Astrocyte (in vitro differentiated cells and primary cell): ENCODE measurements around the gene NOBOX. TPM values are rescaled to one million over a fixed set of nuclear protein-coding genes. Genes with fewer than 3 reads are reported as not detected.
"Not testable (repeated sequence)": the region's sequence is repeated elsewhere in the genome, so short reads cannot be mapped to it uniquely, and the experiment has no call there.

Experiments used
- DNase-seq: peaks from one replicate; pipeline ENCODE4 v3.0.0-alpha.2; 2010; ENCODE audit warnings: low read depth
- FAIRE-seq: peaks from 2 replicates; lab custom pipeline; 2011; peaks lifted over from hg19 to GRCh38; lab: Jason Lieb, UNC
- H2AFZ ChIP-seq: 2 replicates; pipeline ENCODE4 v1.6.0; 2012; ENCODE audit warnings: low read depth, low read length, inconsistent platforms
- H3K27ac ChIP-seq: 2 replicates; pipeline ENCODE4 v1.5.1; 2011; ENCODE audit warnings: low read depth, low read length, inconsistent platforms
- H3K27me3 ChIP-seq: 2 replicates; pipeline ENCODE4 v1.6.0; 2011; ENCODE audit warnings: low read length, inconsistent platforms; ENCODE audit not compliant: insufficient read depth
- H3K36me3 ChIP-seq: 2 replicates; pipeline ENCODE4 v1.5.1; 2011; ENCODE audit warnings: low read length, inconsistent platforms; ENCODE audit not compliant: insufficient read depth
- H3K4me1 ChIP-seq: 2 replicates; pipeline ENCODE4 v1.5.1; 2011; ENCODE audit warnings: low read length, inconsistent platforms; ENCODE audit not compliant: insufficient read depth
- H3K4me2 ChIP-seq: 2 replicates; pipeline ENCODE4 v1.6.0; 2012; ENCODE audit warnings: low read length, inconsistent platforms
- H3K4me3 ChIP-seq: 2 replicates; pipeline ENCODE4 v1.5.1; 2011; ENCODE audit warnings: low read depth, mild to moderate bottlenecking, low read length, inconsistent platforms; ENCODE audit not compliant: insufficient read depth
- H3K79me2 ChIP-seq: 2 replicates; pipeline ENCODE4 v1.6.0; 2012; ENCODE audit warnings: mild to moderate bottlenecking, low read length, inconsistent platforms; ENCODE audit not compliant: insufficient read depth
- H3K9ac ChIP-seq: 2 replicates; pipeline ENCODE4 v1.6.0; 2012; ENCODE audit warnings: mild to moderate bottlenecking, low read length, inconsistent platforms
- H3K9me3 ChIP-seq: 2 replicates; pipeline ENCODE4 v1.5.1; 2012; ENCODE audit warnings: low read depth, mild to moderate bottlenecking, low read length, inconsistent platforms; ENCODE audit not compliant: insufficient read depth
- H4K20me1 ChIP-seq: 2 replicates; pipeline ENCODE4 v1.6.0; 2012; ENCODE audit warnings: low read length, inconsistent platforms; ENCODE audit not compliant: insufficient read depth
- H3K27ac Mint-ChIP-seq: one replicate; pipeline ENCODE4 v1.8.0; 2021; ENCODE audit warnings: mild to moderate bottlenecking, mixed read lengths; ENCODE audit not compliant: unreplicated experiment
- H3K27me3 Mint-ChIP-seq: one replicate; pipeline ENCODE4 v1.8.0; 2021; ENCODE audit warnings: low read depth, mixed read lengths; ENCODE audit not compliant: unreplicated experiment
- H3K36me3 Mint-ChIP-seq: one replicate; pipeline ENCODE4 v1.8.0; 2021; ENCODE audit warnings: low read depth, mixed read lengths; ENCODE audit not compliant: unreplicated experiment
- H3K4me1 Mint-ChIP-seq: one replicate; pipeline ENCODE4 v1.8.0; 2021; ENCODE audit warnings: low read depth, mixed read lengths; ENCODE audit not compliant: unreplicated experiment
- H3K4me3 Mint-ChIP-seq: one replicate; pipeline ENCODE4 v1.8.0; 2021; ENCODE audit warnings: mild to moderate bottlenecking, moderate library complexity, mixed read lengths; ENCODE audit not compliant: unreplicated experiment
- H3K9me3 Mint-ChIP-seq: one replicate; pipeline ENCODE4 v1.8.0; 2021; ENCODE audit warnings: mild to moderate bottlenecking, mixed read lengths; ENCODE audit not compliant: unreplicated experiment
- total RNA-seq: library from RNA; stranded (reverse); gene quantifications from 2 replicates; pipeline ENCODE4 v1.2.1, GENCODE V29; 2021

The NOBOX gene
- total RNA-seq, 1 donor from 2014 or later: not detected

DNA sequence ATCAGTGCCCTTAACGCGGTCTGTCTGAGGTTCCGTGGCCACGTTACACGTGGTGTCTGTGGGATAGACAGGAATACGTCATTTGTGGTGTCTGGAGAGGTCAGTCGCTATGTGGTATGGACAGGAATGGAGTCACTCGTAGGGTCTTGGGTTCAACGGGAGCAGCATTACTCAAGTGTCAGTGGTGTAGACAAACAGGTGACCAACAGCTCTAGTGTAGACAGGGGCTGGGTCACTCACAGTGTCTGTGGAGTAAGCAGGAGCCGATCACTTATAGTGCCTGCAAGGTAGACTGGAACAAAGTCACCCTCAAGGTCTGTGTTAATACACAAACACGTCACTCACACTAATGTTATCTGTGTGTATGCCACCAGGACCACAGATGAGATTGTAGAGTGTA is 46.6 kb downstream of the NOBOX start:
- not testable (repeated sequence) for FAIRE-seq, H3K4me1 Mint-ChIP-seq, H3K36me3 ChIP-seq, H3K9me3 Mint-ChIP-seq, H3K4me2 ChIP-seq, H3K4me3 ChIP-seq, H3K27ac ChIP-seq, H3K27ac Mint-ChIP-seq, H3K4me3 Mint-ChIP-seq, H3K27me3 Mint-ChIP-seq, H3K4me1 ChIP-seq, H3K9me3 ChIP-seq, H3K79me2 ChIP-seq, DNase-seq, H3K27me3 ChIP-seq, H2AFZ ChIP-seq, H3K9ac ChIP-seq, H4K20me1 ChIP-seq, H3K36me3 Mint-ChIP-seq

DNA sequence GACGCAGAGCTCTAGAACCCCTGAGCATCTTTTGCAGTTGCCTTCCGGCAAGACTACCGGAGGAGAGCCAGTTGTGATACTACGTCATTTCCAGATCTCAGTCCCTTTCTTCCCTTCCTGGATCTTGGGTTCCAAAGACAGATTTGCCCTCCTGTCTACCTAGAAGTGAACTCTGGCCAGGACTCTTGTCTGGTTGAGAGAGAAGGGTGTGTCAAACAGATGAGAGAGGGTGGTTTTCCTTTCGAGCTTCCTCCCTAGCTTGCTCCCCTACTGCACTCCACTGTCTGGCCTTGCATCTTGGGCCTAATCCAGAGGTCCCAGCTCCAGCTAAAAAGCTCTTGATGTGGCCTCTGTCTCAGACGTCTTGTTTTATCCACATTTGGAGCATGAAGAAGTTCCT is 47.3 kb downstream of the NOBOX start:
- H3K27me3 ChIP-seq, H3K27ac Mint-ChIP-seq, FAIRE-seq, H3K79me2 ChIP-seq, H2AFZ ChIP-seq, H3K4me2 ChIP-seq, H3K36me3 Mint-ChIP-seq, H3K9ac ChIP-seq, H4K20me1 ChIP-seq, H3K9me3 ChIP-seq, H3K4me3 Mint-ChIP-seq, H3K27me3 Mint-ChIP-seq, H3K4me3 ChIP-seq, H3K4me1 ChIP-seq, H3K4me1 Mint-ChIP-seq, H3K36me3 ChIP-seq, DNase-seq, H3K9me3 Mint-ChIP-seq, H3K27ac ChIP-seq: not testable (repeated sequence)

DNA sequence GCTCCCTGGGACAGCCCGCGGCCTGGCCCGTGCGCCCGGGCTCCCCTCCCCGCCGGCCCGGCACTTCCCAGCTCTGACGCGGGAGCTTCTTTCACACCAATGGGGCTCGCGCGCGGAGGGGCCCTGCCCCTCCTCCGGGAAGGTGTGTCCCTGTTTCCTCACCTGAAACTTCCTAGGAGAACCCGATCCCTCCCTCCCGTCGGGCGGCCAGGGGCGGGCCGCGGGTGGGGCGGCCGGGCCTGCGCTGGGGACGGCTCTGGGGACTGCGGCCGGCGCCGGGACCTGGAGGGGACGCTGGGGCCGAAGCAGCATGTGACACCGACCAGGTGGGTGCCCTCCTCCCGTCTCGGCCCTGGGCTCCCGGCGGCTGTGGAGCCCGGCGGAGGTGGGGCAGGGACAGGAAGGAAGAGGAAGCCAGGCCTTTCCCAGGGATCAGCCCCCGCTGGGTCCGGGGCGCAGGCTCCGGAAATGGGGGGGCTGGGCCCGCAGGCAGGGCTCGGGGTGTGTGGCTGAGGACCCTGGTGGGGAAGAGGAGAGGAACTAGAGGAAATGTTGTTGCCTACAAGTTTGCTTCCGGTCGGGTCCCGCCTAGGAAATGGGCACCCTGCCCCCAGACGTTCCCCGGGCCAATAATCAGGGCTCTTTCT is 48.2 kb downstream of the NOBOX start, which contains the start of gene ARHGEF5:
Gene ARHGEF5, plus strand, starts transcription at position 227 of the 647 bp plus-strand sequence. CDS start 7,268 bp downstream, outside the sequence.
- H3K9me3 Mint-ChIP-seq: not testable (repeated sequence)

DNA sequence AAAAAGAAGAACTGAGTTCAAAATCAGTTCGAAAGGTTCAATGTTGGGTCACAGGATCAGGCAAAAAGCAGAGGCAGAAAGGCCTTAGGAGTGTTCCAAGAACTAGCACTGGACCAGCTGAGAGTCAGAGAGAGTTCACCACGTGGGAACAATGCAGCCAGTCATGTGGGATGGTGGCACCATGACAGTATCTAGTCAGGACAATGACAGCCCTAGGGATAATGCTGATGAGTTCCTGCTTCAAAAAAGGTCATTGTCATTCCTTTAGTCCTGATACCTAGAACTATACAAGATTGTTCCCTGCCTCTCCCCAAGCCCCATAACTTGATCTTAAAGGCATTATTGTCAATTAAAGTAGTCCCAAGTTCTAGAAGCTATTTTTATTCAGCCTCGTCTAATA is 51.8 kb downstream of the NOBOX start:
- not testable (repeated sequence) for H3K9ac ChIP-seq, H3K27ac ChIP-seq, H4K20me1 ChIP-seq, H3K4me3 Mint-ChIP-seq, H3K4me1 Mint-ChIP-seq, H3K36me3 Mint-ChIP-seq, H3K36me3 ChIP-seq, H3K9me3 ChIP-seq, H3K79me2 ChIP-seq, H3K4me3 ChIP-seq, H3K4me1 ChIP-seq, H3K27me3 ChIP-seq, H2AFZ ChIP-seq, H3K4me2 ChIP-seq, FAIRE-seq, DNase-seq, H3K27me3 Mint-ChIP-seq, H3K27ac Mint-ChIP-seq, H3K9me3 Mint-ChIP-seq

More for the DNA sequence above, 48.2 kb downstream of the NOBOX start, which contains the start of gene ARHGEF5:
- H3K4me3 ChIP-seq, H3K27ac ChIP-seq, H2AFZ ChIP-seq, H3K36me3 Mint-ChIP-seq, FAIRE-seq, H3K4me1 ChIP-seq, H3K4me2 ChIP-seq, H3K27me3 ChIP-seq, H3K4me1 Mint-ChIP-seq, H4K20me1 ChIP-seq, H3K27me3 Mint-ChIP-seq, DNase-seq, H3K9ac ChIP-seq, H3K9me3 ChIP-seq, H3K36me3 ChIP-seq, H3K79me2 ChIP-seq: not testable (repeated sequence)
- Mint-ChIP-seq H3K4me3 (peak within 1 kb of the TSS; percentile 88), H3K27ac (peak within 1 kb of the TSS; percentile 34)

DNA sequence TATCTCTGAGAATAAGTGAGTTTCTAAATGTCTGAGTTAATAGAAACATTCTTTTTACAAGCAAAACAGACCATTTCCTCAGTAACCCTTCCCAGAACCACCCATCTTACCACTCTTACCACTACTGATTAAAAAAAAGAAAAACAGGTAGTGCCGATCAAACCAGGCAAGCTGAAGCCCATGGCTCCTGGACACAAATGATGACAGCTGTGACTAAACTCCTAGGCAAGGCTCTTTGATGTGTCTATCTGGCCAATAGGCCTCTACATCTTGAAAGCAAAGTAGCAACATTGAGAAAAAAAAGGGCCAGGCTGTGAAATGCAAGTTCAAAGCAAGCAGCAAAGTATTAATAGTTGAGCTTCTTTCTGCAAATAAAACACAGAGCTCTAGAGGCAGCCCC is 54.9 kb downstream of the NOBOX start:
- not testable (repeated sequence) for H3K4me2 ChIP-seq, DNase-seq, H3K27ac ChIP-seq, H3K36me3 Mint-ChIP-seq, FAIRE-seq, H3K4me1 Mint-ChIP-seq, H3K27me3 Mint-ChIP-seq, H3K9ac ChIP-seq, H3K27ac Mint-ChIP-seq, H3K9me3 ChIP-seq, H4K20me1 ChIP-seq, H3K4me3 ChIP-seq, H3K4me1 ChIP-seq, H3K36me3 ChIP-seq, H3K27me3 ChIP-seq, H3K4me3 Mint-ChIP-seq, H3K79me2 ChIP-seq, H3K9me3 Mint-ChIP-seq, H2AFZ ChIP-seq
